ENCODE results near the gene ZNF470. TPM values are rescaled to one million over a fixed set of nuclear protein-coding genes. Genes with fewer than 3 reads are reported as not detected.

Gene ZNF470
- polyA plus RNA-seq, result 8.7 TPM
- long read RNA-seq, donor 1, full-length matches to known transcripts, result 3 of 3 reads
- long read RNA-seq, donor 1, partial matches to known transcripts, result 0 of 3 reads
- long read RNA-seq, donor 1, other reads (novel, unspliced or antisense), result 0 of 3 reads
- long read RNA-seq, donor 2, full-length matches to known transcripts, result 4 of 4 reads
- long read RNA-seq, donor 2, partial matches to known transcripts, result 0 of 4 reads
- long read RNA-seq, donor 2, other reads (novel, unspliced or antisense), result 0 of 4 reads
- long read RNA-seq, donor 3, full-length matches to known transcripts, result 3 of 3 reads
- long read RNA-seq, donor 3, partial matches to known transcripts, result 0 of 3 reads
- long read RNA-seq, donor 3, other reads (novel, unspliced or antisense), result 0 of 3 reads
- long read RNA-seq, donor 4, result 0 reads
- long read RNA-seq, donor 5, full-length matches to known transcripts, result 2 of 2 reads
- long read RNA-seq, donor 5, partial matches to known transcripts, result 0 of 2 reads
- long read RNA-seq, donor 5, other reads (novel, unspliced or antisense), result 0 of 2 reads
- long read RNA-seq, donor 6, full-length matches to known transcripts, result 1 of 1 reads
- long read RNA-seq, donor 6, partial matches to known transcripts, result 0 of 1 reads
- long read RNA-seq, donor 6, other reads (novel, unspliced or antisense), result 0 of 1 reads
- long read RNA-seq, donor 7, result 0 reads
- long read RNA-seq, donor 8, full-length matches to known transcripts, result 2 of 2 reads
- long read RNA-seq, donor 8, partial matches to known transcripts, result 0 of 2 reads
- long read RNA-seq, donor 8, other reads (novel, unspliced or antisense), result 0 of 2 reads
- long read RNA-seq, donor 9, full-length matches to known transcripts, result 4 of 4 reads
- long read RNA-seq, donor 9, partial matches to known transcripts, result 0 of 4 reads
- long read RNA-seq, donor 9, other reads (novel, unspliced or antisense), result 0 of 4 reads
- long read RNA-seq, donor 10, full-length matches to known transcripts, result 5 of 5 reads
- long read RNA-seq, donor 10, partial matches to known transcripts, result 0 of 5 reads
- long read RNA-seq, donor 10, other reads (novel, unspliced or antisense), result 0 of 5 reads
- long read RNA-seq, donor 11, full-length matches to known transcripts, result 2 of 2 reads
- long read RNA-seq, donor 11, partial matches to known transcripts, result 0 of 2 reads
- long read RNA-seq, donor 11, other reads (novel, unspliced or antisense), result 0 of 2 reads

DNA sequence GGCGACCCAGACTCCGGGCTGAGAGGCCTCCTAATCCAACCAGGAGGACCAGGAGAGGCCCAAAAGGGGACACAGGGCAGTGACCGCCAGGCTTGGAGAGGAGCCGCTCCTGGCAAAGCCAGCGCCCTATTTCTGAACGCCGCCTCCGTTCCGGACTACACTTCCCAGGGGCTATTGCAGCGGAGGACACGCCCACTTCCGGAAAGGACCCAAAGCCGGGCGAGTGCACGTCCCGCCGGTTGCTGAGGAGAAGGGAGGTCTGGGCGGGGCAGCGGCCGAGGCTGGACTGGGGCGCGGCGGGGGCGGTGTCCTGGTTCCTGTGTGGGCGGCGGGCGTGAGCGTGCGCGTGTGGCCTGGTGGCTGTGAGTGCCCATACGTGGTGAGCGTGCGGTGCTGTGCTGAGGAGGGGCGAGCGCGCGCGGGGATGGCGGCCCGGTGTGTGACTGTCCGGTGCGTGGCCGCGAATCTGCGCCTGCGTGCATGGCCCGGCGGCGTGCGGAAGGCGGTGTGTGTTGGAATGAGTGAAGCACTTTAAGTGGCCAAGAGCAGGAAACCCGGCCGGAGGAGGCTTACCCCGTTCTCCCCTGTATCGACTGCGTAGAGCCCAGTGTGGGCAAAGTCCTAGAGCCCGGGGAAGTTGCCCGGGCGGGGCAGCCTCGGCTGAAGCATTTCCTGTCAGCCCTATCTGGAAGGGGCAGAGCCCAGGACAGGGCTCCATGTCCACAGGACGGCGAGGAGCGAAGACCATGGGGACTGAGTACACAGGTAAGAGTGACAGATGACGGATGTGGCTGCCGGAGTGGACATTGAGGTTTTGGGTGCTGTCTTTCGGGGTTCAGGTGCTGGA, at the start of gene ZNF470:
TSS of gene ZNF470 (plus strand) at position 195 of the 847 bp plus-strand sequence. CDS start 2,844 bp downstream, outside the sequence.
- H3K27me3 ChIP-seq (ENCODE audit: control insufficient read depth, insufficient read depth, low read length), result no peaks in the 10 kb centered on the region
- H3K27ac ChIP-seq (ENCODE audit: low read length), result peak within 1 kb of the TSS; percentile 57
- peaks cover 18% of the 10 kb centered on the region for H3K9me3 ChIP-seq (ENCODE audit: control insufficient read depth, low read depth, low read length)
- H3K4me1 ChIP-seq (ENCODE audit: control insufficient read depth, insufficient read depth, low read length), result no peaks in the 10 kb centered on the region
- WGBS (ENCODE audit: insufficient coverage, low lambda C conversion rate), result 40% methylated on average over 2 of the region's 66 CpGs
- peak; percentile 92 to 96 for DNase-seq
- peaks cover 22% of the 10 kb centered on the region for H3K36me3 ChIP-seq (ENCODE audit: control insufficient read depth, insufficient read depth, low read length)
- H3K4me3 ChIP-seq (ENCODE audit: low read length), result peak within 1 kb of the TSS; percentile 65

DNA sequence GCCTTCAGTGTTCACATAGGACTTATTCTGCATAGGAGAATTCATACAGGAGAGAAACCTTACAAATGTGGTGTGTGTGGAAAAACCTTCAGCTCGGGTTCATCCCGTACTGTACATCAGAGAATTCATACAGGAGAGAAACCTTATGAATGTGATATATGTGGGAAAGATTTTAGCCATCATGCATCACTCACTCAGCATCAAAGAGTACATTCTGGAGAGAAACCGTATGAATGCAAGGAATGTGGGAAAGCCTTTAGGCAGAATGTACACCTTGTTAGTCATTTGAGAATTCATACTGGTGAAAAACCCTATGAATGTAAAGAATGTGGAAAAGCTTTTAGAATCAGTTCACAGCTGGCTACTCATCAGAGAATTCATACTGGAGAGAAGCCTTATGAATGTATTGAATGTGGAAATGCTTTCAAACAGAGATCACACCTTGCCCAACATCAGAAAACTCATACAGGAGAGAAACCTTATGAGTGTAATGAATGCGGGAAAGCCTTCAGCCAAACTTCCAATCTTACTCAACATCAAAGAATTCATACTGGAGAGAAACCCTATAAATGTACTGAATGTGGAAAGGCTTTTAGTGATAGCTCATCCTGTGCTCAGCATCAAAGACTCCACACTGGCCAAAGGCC, 41.9 kb upstream of the ZNF470 start:
- H3K9me3 ChIP-seq (ENCODE audit: control insufficient read depth, low read depth, low read length), result peaks cover 18% of the 10 kb centered on the region
- no peak for DNase-seq
- no peaks in the 10 kb centered on the region for H3K4me1 ChIP-seq (ENCODE audit: control insufficient read depth, insufficient read depth, low read length)
- no peak overlapping the region for H3K27ac ChIP-seq (ENCODE audit: low read length)
- peaks cover 5% of the 10 kb centered on the region for H3K36me3 ChIP-seq (ENCODE audit: control insufficient read depth, insufficient read depth, low read length)
- H3K27me3 ChIP-seq (ENCODE audit: control insufficient read depth, insufficient read depth, low read length), result no peaks in the 10 kb centered on the region
- 100% methylated on average over 1 of the region's 4 CpGs for WGBS (ENCODE audit: insufficient coverage, low lambda C conversion rate)
- H3K4me3 ChIP-seq (ENCODE audit: low read length), result no peak overlapping the region

DNA sequence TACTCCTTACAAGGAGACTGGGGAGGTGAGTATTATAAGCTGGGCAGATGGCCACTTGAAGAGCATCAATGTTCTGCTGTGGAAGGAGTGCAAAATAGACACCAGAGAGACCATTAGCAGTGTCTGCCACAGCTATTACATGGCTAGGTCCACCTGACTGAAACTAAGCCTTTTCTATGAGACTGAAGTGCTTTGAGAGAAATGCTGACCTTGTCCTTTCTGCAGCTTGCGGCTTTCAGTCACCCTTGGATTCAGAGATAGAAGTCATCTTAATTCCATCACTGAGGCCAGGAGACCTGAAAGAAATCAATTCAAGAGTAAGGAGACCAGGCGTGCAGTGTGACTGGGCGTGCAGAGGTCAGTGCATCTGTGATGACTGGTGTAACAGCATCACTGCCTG, 29.8 kb upstream of the ZNF470 start:
- peaks cover 22% of the 10 kb centered on the region for H3K9me3 ChIP-seq (ENCODE audit: control insufficient read depth, low read depth, low read length)
- no peaks in the 10 kb centered on the region for H3K4me1 ChIP-seq (ENCODE audit: control insufficient read depth, insufficient read depth, low read length)
- WGBS (ENCODE audit: insufficient coverage, low lambda C conversion rate), result no CpG with 5 or more reads among the region's 3 CpGs
- peaks cover 13% of the 10 kb centered on the region for H3K36me3 ChIP-seq (ENCODE audit: control insufficient read depth, insufficient read depth, low read length)
- H3K27ac ChIP-seq (ENCODE audit: low read length), result no peak overlapping the region
- no peaks in the 10 kb centered on the region for H3K27me3 ChIP-seq (ENCODE audit: control insufficient read depth, insufficient read depth, low read length)
- DNase-seq, result no peak
- H3K4me3 ChIP-seq (ENCODE audit: low read length), result no peak overlapping the region

DNA sequence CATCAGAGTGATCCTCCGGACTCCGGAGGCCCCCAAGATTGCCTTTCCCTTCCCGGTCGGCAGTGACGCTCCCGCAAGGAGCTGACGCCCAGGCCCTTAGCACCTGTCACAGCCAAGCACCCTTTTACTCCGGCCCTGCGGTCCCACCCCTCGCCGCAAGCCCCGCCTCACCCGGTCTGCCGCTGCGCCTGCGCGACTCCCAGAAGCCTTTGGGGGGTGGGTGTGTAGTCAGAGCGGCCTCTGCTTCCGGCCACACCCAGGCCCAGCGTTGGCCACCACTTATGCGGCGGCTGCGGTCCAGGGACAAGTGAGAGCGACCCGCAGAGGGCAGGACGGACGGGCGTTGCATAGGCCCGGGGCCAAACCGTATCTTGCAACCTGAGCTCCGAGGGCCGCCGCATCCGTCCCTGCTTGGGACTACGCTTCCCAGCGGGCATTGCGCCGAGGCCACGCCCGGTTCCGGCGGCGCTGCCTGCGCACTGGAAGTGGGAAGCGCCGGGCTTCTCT, 29.0 kb upstream of the ZNF470 start:
- H3K9me3 ChIP-seq (ENCODE audit: control insufficient read depth, low read depth, low read length), result peaks cover 22% of the 10 kb centered on the region
- H3K4me1 ChIP-seq (ENCODE audit: control insufficient read depth, insufficient read depth, low read length), result no peaks in the 10 kb centered on the region
- H3K27me3 ChIP-seq (ENCODE audit: control insufficient read depth, insufficient read depth, low read length), result no peaks in the 10 kb centered on the region
- H3K4me3 ChIP-seq (ENCODE audit: low read length), result peak overlapping the region; percentile 84
- no CpG with 5 or more reads among the region's 46 CpGs for WGBS (ENCODE audit: insufficient coverage, low lambda C conversion rate)
- H3K36me3 ChIP-seq (ENCODE audit: control insufficient read depth, insufficient read depth, low read length), result peaks cover 13% of the 10 kb centered on the region
- DNase-seq, result peak; percentile 90 to 97
- H3K27ac ChIP-seq (ENCODE audit: low read length), result peak overlapping the region; percentile 94

DNA sequence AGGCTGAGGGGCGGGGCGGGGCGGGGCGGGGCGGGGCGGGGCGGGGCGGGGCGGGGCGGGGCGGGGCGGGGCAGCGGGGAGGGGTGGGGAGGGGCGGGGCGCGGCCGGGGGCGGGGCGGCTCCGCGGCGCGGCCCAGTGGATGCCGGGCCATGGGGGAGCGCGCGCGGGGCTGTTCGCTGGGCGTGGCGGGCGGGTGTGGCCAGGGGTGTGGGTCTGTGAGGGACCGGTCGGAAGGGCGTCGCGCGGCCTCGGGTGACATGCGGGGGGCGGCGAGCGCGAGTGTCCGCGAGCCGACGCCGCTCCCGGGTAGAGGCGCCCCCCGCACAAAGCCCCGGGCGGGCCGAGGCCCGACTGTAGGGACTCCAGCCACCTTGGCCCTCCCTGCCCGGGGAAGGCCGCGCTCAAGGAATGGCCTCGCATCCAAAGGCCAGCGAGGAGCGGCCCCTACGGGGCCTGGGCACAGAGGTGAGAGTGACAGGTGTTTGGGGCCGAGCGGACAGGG, 28.5 kb upstream of the ZNF470 start, which contains the start of gene ZFP28:
TSS of gene ZFP28 (plus strand) at position 188 of the 503 bp plus-strand sequence. CDS start at position 259, 71 bp downstream.
- WGBS (ENCODE audit: insufficient coverage, low lambda C conversion rate), result no CpG with 5 or more reads among the region's 65 CpGs

DNA sequence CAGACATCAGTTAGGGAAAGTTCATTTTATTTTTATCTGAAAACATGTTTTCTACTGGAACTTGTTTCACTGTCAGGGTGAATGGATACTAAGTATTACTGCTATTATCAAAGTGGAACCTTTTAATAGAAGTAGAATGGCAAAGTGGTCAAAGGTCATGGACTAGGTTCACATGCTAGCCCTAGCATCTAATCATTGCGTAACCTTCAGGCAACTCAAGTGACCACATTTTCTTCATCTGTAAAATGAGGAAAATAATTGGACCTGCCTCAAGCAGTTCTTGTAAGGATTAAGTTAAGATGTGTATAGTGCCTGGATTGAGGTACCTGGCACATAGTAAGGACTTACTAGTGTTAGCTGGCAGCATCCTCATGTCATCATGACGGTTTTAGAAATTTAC, 23.5 kb upstream of the ZNF470 start:
- WGBS (ENCODE audit: insufficient coverage, low lambda C conversion rate), result no CpG with 5 or more reads among the region's 2 CpGs
- Histone ChIP-seq H3K36me3 (ENCODE audit: control insufficient read depth, insufficient read depth, low read length) (peaks cover 19% of the 10 kb centered on the region), H3K9me3 (ENCODE audit: control insufficient read depth, low read depth, low read length) (peaks cover 15% of the 10 kb centered on the region), H3K4me1 (ENCODE audit: control insufficient read depth, insufficient read depth, low read length) (no peaks in the 10 kb centered on the region), H3K27me3 (ENCODE audit: control insufficient read depth, insufficient read depth, low read length) (no peaks in the 10 kb centered on the region), H3K27ac (ENCODE audit: low read length) (no peak overlapping the region), H3K4me3 (ENCODE audit: low read length) (no peak overlapping the region)
- DNase-seq, result no peak

More for the DNA sequence above, 28.5 kb upstream of the ZNF470 start, which contains the start of gene ZFP28:
- Histone ChIP-seq H3K4me3 (ENCODE audit: low read length) (peak within 1 kb of the TSS; percentile 84), H3K27ac (ENCODE audit: low read length) (peak within 1 kb of the TSS; percentile 94), H3K27me3 (ENCODE audit: control insufficient read depth, insufficient read depth, low read length) (no peaks in the 10 kb centered on the region), H3K9me3 (ENCODE audit: control insufficient read depth, low read depth, low read length) (peaks cover 22% of the 10 kb centered on the region), H3K4me1 (ENCODE audit: control insufficient read depth, insufficient read depth, low read length) (no peaks in the 10 kb centered on the region), H3K36me3 (ENCODE audit: control insufficient read depth, insufficient read depth, low read length) (peaks cover 13% of the 10 kb centered on the region)
- peak; percentile 66 to 84 for DNase-seq

DNA sequence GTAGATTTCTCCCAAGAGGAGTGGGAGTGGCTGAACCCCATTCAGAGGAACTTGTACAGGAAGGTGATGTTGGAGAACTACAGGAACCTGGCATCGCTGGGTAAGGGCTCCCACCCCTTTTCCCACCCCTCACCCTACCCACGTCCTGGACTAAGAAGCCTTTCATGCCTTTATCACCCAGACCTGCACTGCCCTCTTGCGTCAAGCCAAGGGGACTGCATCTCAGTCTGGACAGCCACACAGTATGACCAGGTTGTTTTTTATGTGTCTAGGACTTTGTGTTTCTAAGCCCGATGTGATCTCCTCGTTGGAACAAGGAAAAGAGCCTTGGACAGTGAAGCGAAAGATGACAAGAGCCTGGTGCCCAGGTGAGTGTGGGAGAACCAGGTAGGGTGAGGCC, 19.7 kb upstream of the ZNF470 start:
- Histone ChIP-seq H3K9me3 (ENCODE audit: control insufficient read depth, low read depth, low read length) (peaks cover 16% of the 10 kb centered on the region), H3K4me1 (ENCODE audit: control insufficient read depth, insufficient read depth, low read length) (no peaks in the 10 kb centered on the region), H3K4me3 (ENCODE audit: low read length) (no peak overlapping the region), H3K27me3 (ENCODE audit: control insufficient read depth, insufficient read depth, low read length) (no peaks in the 10 kb centered on the region), H3K36me3 (ENCODE audit: control insufficient read depth, insufficient read depth, low read length) (peaks cover 26% of the 10 kb centered on the region), H3K27ac (ENCODE audit: low read length) (no peak overlapping the region)
- DNase-seq, result no peak
- WGBS (ENCODE audit: insufficient coverage, low lambda C conversion rate), result no CpG with 5 or more reads among the region's 6 CpGs

DNA sequence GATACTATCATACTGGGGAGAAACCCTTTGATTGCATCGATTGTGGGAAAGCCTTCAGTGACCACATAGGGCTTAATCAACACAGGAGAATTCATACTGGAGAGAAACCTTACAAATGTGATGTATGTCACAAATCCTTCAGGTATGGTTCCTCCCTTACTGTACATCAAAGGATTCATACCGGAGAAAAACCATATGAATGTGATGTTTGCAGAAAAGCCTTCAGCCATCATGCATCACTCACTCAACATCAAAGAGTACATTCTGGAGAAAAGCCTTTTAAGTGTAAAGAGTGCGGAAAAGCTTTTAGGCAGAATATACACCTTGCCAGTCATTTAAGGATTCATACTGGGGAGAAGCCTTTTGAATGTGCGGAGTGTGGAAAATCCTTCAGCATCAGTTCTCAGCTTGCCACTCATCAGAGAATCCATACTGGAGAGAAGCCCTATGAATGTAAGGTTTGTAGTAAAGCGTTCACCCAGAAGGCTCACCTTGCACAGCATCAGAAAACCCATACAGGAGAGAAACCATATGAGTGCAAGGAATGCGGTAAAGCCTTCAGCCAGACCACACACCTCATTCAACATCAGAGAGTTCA, 12.9 kb upstream of the ZNF470 start:
- H3K27ac ChIP-seq (ENCODE audit: low read length), result no peak overlapping the region
- no peaks in the 10 kb centered on the region for H3K27me3 ChIP-seq (ENCODE audit: control insufficient read depth, insufficient read depth, low read length)
- no peak for DNase-seq
- H3K36me3 ChIP-seq (ENCODE audit: control insufficient read depth, insufficient read depth, low read length), result peaks cover 31% of the 10 kb centered on the region
- H3K9me3 ChIP-seq (ENCODE audit: control insufficient read depth, low read depth, low read length), result peaks cover 14% of the 10 kb centered on the region
- H3K4me3 ChIP-seq (ENCODE audit: low read length), result no peak overlapping the region
- WGBS (ENCODE audit: insufficient coverage, low lambda C conversion rate), result no CpG with 5 or more reads among the region's 6 CpGs
- no peaks in the 10 kb centered on the region for H3K4me1 ChIP-seq (ENCODE audit: control insufficient read depth, insufficient read depth, low read length)
